NCI-H446 (cell line): Measurements from ENCODE around the gene DNAH1.
"Not testable (repeated sequence)": the region's sequence is repeated elsewhere in the genome, so short reads cannot be mapped to it uniquely, and the experiment has no call there.

Source experiments
- DNase-seq, 2 experiments: peaks; one replicate each; lab custom pipeline; 2025; lab: John Stamatoyannopoulos, UW

The DNAH1 gene

GRCh38 chr3:52331906-52332305, 15.8 kb downstream of the DNAH1 start:
- DNase-seq, result no peak

- DNase-seq, result no peak
Observed at GRCh38 chr3:52333869-52334557, 17.9 kb downstream of the DNAH1 start.

GRCh38 chr3:52338131-52338530, 22.0 kb downstream of the DNAH1 start:
- DNase-seq, result not testable (repeated sequence)

- DNase-seq, result peak; percentile 12 to 46
Observed at GRCh38 chr3:52339612-52340011, 23.5 kb downstream of the DNAH1 start.

GRCh38 chr3:52341123-52341522, 25.0 kb downstream of the DNAH1 start:
- DNase-seq, result no peak

- DNase-seq, result no peak
Observed at GRCh38 chr3:52343946-52344600, 28.0 kb downstream of the DNAH1 start.

- DNase-seq, result no peak
Observed at GRCh38 chr3:52345521-52346109, 29.5 kb downstream of the DNAH1 start.

GRCh38 chr3:52346623-52347530, 30.8 kb downstream of the DNAH1 start:
- no peak for DNase-seq

- DNase-seq, result no peak
Observed at GRCh38 chr3:52347716-52348635, 31.9 kb downstream of the DNAH1 start.

- no peak for DNase-seq
Observed at GRCh38 chr3:52349131-52349530, 33.0 kb downstream of the DNAH1 start.

- DNase-seq, result no peak
Observed at GRCh38 chr3:52349611-52350395, 33.7 kb downstream of the DNAH1 start.

GRCh38 chr3:52350416-52350815, 34.3 kb downstream of the DNAH1 start:
- DNase-seq, result no peak

GRCh38 chr3:52350981-52351761, 35.1 kb downstream of the DNAH1 start:
- DNase-seq, result no peak

- no peak for DNase-seq
Observed at GRCh38 chr3:52351762-52352368, 35.7 kb downstream of the DNAH1 start.

GRCh38 chr3:52352566-52352965, 36.4 kb downstream of the DNAH1 start:
- no peak for DNase-seq

- no peak for DNase-seq
Observed at GRCh38 chr3:52353291-52353855, 37.3 kb downstream of the DNAH1 start.

- DNase-seq, result no peak
Observed at GRCh38 chr3:52354676-52355075, 38.6 kb downstream of the DNAH1 start.

- DNase-seq, result no peak
Observed at GRCh38 chr3:52355526-52355925, 39.4 kb downstream of the DNAH1 start.

GRCh38 chr3:52356126-52356525, 40.0 kb downstream of the DNAH1 start:
- no peak for DNase-seq
